Ishikawa (cell line): ENCODE measurements around the gene MIB2.

Experiments
- CEBPB ChIP-seq: IDR thresholded peaks from 2 replicates; pipeline ENCODE4 v1.6.1; 2012
- CREB1 ChIP-seq: IDR thresholded peaks from 2 replicates; pipeline ENCODE4 v1.6.1; 2012; ENCODE audit warnings: low read depth
- EGR1 ChIP-seq: IDR thresholded peaks from 2 replicates; pipeline ENCODE4 v1.6.1; 2012
- EP300 ChIP-seq: IDR thresholded peaks from 2 replicates; pipeline ENCODE4 v1.6.1; 2012; ENCODE audit warnings: borderline replicate concordance
- FOXM1 ChIP-seq: IDR thresholded peaks from 2 replicates; pipeline ENCODE4 v1.6.1; 2012; ENCODE audit warnings: low read depth, borderline replicate concordance
- NFIC ChIP-seq: IDR thresholded peaks from 2 replicates; pipeline ENCODE4 v1.6.1; 2012
- RAD21 ChIP-seq: IDR thresholded peaks from 2 replicates; pipeline ENCODE4 v1.6.1; 2012; ENCODE audit warnings: low read depth
- TAF1 ChIP-seq: IDR thresholded peaks from 2 replicates; pipeline ENCODE4 v1.6.1; 2012; ENCODE audit warnings: low read depth, mild to moderate bottlenecking
- TCF12 ChIP-seq: IDR thresholded peaks from 2 replicates; pipeline ENCODE4 v1.6.1; 2012; ENCODE audit warnings: low read depth
- TEAD4 ChIP-seq: IDR thresholded peaks from 2 replicates; pipeline ENCODE4 v1.6.1; 2012
- USF1 ChIP-seq: IDR thresholded peaks from 2 replicates; pipeline ENCODE4 v1.6.1; 2012
- YY1 ChIP-seq: IDR thresholded peaks from 2 replicates; pipeline ENCODE4 v1.6.1; 2012; ENCODE audit warnings: low read depth
- ZBTB7A ChIP-seq: IDR thresholded peaks from 2 replicates; pipeline ENCODE4 v1.6.1; 2012; ENCODE audit warnings: low read depth
- TF ChIP-seq, protein P1 (sequence below): IDR thresholded peaks from 2 replicates; pipeline ENCODE4 v1.6.1; 2012
- TF ChIP-seq, protein P2 (sequence below): IDR thresholded peaks from 2 replicates; pipeline ENCODE4 v1.6.1; 2012; ENCODE audit warnings: low read depth, mild to moderate bottlenecking

Gene MIB2

DNA sequence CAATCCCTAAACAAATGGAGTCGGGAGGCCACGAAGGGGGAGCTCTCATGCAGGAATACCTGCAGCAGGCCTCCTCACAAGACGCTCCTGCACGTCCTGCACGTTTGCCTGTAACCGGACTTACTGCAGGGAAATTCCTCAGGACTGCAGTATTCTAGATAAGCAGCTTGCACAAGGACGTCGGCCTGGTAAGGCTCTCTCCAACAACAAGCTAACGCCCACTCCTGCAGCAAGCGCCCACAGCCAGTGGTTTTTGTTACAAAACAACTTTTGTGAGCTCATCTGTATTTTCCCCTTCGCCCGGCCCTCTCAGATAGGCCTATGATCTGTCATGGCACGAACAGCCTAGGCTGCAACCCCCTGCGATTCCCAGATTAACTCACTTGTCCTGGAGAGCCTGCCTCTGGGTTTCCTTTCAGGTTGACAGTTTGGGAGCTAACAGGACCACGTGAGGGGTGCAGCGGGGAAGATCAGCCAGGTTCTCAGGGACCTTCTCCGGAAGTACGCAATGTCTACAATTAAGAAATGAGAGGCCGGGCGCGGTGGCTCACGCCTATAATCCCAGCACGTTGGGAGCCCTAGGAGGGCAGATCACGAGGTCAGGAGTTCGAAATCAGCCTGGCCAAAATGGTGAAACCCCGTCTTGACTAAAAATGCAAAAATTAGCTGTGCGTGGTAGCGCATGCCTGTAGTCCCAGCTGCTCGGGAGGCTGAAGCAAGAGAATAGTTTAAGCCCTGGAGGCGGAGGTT is 921 bp upstream of the MIB2 start:
- TF ChIP-seq, protein P1, sequence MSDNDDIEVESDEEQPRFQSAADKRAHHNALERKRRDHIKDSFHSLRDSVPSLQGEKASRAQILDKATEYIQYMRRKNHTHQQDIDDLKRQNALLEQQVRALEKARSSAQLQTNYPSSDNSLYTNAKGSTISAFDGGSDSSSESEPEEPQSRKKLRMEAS, result no peak
- TF ChIP-seq RAD21 (no peak), TEAD4 (no peak), ZBTB7A (no peak), FOXM1 (no peak), EP300 (no peak), NFIC (no peak), USF1 (no peak), CREB1 (no peak), TCF12 (no peak)
- TF ChIP-seq, protein P2, sequence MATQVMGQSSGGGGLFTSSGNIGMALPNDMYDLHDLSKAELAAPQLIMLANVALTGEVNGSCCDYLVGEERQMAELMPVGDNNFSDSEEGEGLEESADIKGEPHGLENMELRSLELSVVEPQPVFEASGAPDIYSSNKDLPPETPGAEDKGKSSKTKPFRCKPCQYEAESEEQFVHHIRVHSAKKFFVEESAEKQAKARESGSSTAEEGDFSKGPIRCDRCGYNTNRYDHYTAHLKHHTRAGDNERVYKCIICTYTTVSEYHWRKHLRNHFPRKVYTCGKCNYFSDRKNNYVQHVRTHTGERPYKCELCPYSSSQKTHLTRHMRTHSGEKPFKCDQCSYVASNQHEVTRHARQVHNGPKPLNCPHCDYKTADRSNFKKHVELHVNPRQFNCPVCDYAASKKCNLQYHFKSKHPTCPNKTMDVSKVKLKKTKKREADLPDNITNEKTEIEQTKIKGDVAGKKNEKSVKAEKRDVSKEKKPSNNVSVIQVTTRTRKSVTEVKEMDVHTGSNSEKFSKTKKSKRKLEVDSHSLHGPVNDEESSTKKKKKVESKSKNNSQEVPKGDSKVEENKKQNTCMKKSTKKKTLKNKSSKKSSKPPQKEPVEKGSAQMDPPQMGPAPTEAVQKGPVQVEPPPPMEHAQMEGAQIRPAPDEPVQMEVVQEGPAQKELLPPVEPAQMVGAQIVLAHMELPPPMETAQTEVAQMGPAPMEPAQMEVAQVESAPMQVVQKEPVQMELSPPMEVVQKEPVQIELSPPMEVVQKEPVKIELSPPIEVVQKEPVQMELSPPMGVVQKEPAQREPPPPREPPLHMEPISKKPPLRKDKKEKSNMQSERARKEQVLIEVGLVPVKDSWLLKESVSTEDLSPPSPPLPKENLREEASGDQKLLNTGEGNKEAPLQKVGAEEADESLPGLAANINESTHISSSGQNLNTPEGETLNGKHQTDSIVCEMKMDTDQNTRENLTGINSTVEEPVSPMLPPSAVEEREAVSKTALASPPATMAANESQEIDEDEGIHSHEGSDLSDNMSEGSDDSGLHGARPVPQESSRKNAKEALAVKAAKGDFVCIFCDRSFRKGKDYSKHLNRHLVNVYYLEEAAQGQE, result no peak

DNA sequence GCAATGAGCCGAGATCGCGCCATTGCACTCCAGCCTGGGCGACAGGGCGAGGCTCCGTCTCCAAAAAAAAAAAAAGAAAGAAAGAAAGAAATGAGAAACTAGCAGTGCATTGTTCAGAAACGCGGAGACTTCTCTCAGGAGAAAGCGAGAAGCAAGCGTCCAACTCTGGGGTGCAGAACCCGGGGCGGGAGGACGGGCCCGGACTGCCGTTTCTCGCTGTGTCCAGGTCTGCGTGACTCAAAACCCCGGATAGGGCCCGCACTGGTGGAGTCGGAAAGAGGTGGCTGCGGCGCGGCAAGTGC is 395 bp upstream of the MIB2 start:
- TF ChIP-seq TAF1, result peak; percentile 9; the same call in 1 of the 2 replicates
- no peak for TF ChIP-seq YY1

GRCh38 chr1:1616045-1616790 is 918 bp downstream of the MIB2 start:
- TF ChIP-seq RAD21 (no peak), EP300 (no peak), FOXM1 (no peak), TEAD4 (no peak), TAF1 (no peak; the same call in 1 of the 2 replicates), CREB1 (no peak), YY1 (no peak), ZBTB7A (no peak), NFIC (no peak)
- TF ChIP-seq, protein P2, result no peak
- TF ChIP-seq, protein P1, result no peak

DNA sequence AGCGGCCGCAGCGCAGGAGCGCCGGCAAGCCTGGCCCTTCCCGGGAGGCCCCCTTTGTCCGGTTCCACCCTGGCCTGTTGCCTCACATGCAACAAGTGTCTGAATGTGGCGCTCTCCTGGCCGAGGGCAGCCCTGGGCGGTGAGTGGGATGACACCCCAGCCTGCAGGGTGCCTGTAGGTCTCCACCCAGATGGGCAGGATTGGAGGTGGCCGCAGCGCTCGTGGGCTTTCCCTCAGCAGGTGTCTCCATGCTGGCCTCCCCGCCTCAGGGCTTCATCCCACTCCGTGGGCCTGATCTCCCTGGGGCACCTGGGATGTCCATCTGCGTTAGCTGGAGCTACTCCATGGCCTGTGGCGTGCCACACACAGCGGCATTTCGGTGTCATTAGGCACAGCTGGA is 1.5 kb downstream of the MIB2 start:
- TF ChIP-seq EGR1 (no peak), TCF12 (no peak), FOXM1 (no peak), RAD21 (no peak), TAF1 (no peak), CEBPB (no peak), EP300 (no peak), TEAD4 (no peak), NFIC (no peak), CREB1 (no peak), ZBTB7A (no peak)
- TF ChIP-seq, protein P2, result no peak
- TF ChIP-seq, protein P1, result no peak
